Psoas muscle (tissue), 8 donors: ENCODE results near the gene UBXN4. TPM values are rescaled to one million over a fixed set of nuclear protein-coding genes. Genes with fewer than 3 reads are reported as not detected.

Experiments used
- ATAC-seq, 4 donors: fragments of 200-7000 bp; cut with Tn5 transposase; one replicate each; pipeline ENCODE4 v1.9.1; 2020; ENCODE audit warnings: moderate library complexity in 3 of 4, mild to moderate bottlenecking in 2 of 4
- DNase-seq, 2 donors: peaks; one replicate each; pipeline ENCODE4 v3.0.0-alpha.2; 2020
- H3K27ac ChIP-seq: fragments of 200-600 bp; one replicate; pipeline ENCODE4 v1.8.0; 2022
- H3K27me3 ChIP-seq, 3 donors: fragments of 200-600 bp in 1 of 3; one replicate each; pipeline versions ENCODE4 v1.6.1 to v1.8.0; 2013 to 2022; ENCODE audit warnings: low read length in 2 of 3, mild to moderate bottlenecking in 2 of 3, moderate library complexity in 1 of 3; ENCODE audit not compliant: insufficient read depth in 3 of 3
- H3K36me3 ChIP-seq, 2 donors: fragments of 200-600 bp in 1 of 2; one replicate each; pipeline versions ENCODE4 v1.6.1 to v1.8.0; 2013 to 2022; ENCODE audit warnings: low read depth in 1 of 2, mild to moderate bottlenecking in 1 of 2, moderate library complexity in 1 of 2; ENCODE audit not compliant: insufficient read depth in 1 of 2
- H3K4me1 ChIP-seq: fragments of 200-600 bp; one replicate; pipeline ENCODE4 v1.8.0; 2022
- H3K4me3 ChIP-seq: fragments of 200-600 bp; one replicate; pipeline ENCODE4 v1.8.0; 2022; ENCODE audit warnings: mild to moderate bottlenecking
- H3K9me3 ChIP-seq: fragments of 200-600 bp; one replicate; pipeline ENCODE4 v1.8.0; 2022
- whole genome bisulfite sequencing, 3 donors: extraction: QIAGEN DNeasy Blood & Tissue Kit; methylation state at CpG; one replicate each; pipeline versions ENCODE4 v1.1.6 to v1.1.7; 2013; 5-methylcytosine and 5-hydroxymethylcytosine counted together
- intact Hi-C, 2 donors: fragments of 100-400 bp; cut with DNase I; formaldehyde crosslinking; loops; one replicate each; pipeline versions ENCODE4 v1.11.0 to v1.14.2; 2022
- polyA plus RNA-seq, 3 donors: library from polyadenylated mRNA; stranded (reverse); fragments of 200-250 nt; gene quantifications; one replicate each; pipeline ENCODE4 v1.2.3, GENCODE V29; 2013
- total RNA-seq, 4 donors: library from RNA; stranded (reverse); fragmentation: NEBNext Ultra II Directional in 2 of 4; extraction: Animal tissue kit (Norgen Biotek cat#: 25700) in 2 of 4; gene quantifications; one replicate each; pipeline versions ENCODE4 v1.2.1 to v1.2.4, GENCODE V29; 2021 to 2023
- TF ChIP-seq, protein P1 (sequence below): fragments of 200-600 bp; IDR thresholded peaks from one replicate; pipeline ENCODE4 v1.8.0; 2022; ENCODE audit warnings: antibody characterized with exemption
- donor health status: healthy with polysubstance abuse.
- donor health status: DM: no; HTN: no; CAD: no; lungs with moderate emphysema.
- donor health status: Bipolar disorder and iron deficiency.
- donor health status: healthy.
- donor health status: DM: yes; HTN: yes; CAD: no.
- donor health status: DM: no; HTN: no; CAD: no.
- donor health status: DM: no; HTN: no; CAD: no.
- donor health status: DM: yes; HTN: yes; CAD: no.

The UBXN4 gene
- total and polyA plus RNA-seq, 7 donors = 37.3 to 117 (median 94.5) TPM

GRCh38 chr2:135820003-135820618 lies 78.5 kb downstream of the UBXN4 start:
- no peak overlapping the region for H3K4me3 ChIP-seq
- TF ChIP-seq, protein P1, sequence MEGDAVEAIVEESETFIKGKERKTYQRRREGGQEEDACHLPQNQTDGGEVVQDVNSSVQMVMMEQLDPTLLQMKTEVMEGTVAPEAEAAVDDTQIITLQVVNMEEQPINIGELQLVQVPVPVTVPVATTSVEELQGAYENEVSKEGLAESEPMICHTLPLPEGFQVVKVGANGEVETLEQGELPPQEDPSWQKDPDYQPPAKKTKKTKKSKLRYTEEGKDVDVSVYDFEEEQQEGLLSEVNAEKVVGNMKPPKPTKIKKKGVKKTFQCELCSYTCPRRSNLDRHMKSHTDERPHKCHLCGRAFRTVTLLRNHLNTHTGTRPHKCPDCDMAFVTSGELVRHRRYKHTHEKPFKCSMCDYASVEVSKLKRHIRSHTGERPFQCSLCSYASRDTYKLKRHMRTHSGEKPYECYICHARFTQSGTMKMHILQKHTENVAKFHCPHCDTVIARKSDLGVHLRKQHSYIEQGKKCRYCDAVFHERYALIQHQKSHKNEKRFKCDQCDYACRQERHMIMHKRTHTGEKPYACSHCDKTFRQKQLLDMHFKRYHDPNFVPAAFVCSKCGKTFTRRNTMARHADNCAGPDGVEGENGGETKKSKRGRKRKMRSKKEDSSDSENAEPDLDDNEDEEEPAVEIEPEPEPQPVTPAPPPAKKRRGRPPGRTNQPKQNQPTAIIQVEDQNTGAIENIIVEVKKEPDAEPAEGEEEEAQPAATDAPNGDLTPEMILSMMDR = no peak
- no peak for DNase-seq
- no peaks in the 10 kb centered on the region for H3K36me3 ChIP-seq
- WGBS, 3 donors = 60 to 67% (median 65%) methylated on average over 9 of the region's 9 CpGs
- H3K27me3 ChIP-seq = no peaks in the 10 kb centered on the region
- intact Hi-C loops = no loop called here
- H3K9me3 ChIP-seq = no peaks in the 10 kb centered on the region
- no peak overlapping the region for H3K27ac ChIP-seq
- ATAC-seq = no peak
- no peaks in the 10 kb centered on the region for H3K4me1 ChIP-seq

DNA sequence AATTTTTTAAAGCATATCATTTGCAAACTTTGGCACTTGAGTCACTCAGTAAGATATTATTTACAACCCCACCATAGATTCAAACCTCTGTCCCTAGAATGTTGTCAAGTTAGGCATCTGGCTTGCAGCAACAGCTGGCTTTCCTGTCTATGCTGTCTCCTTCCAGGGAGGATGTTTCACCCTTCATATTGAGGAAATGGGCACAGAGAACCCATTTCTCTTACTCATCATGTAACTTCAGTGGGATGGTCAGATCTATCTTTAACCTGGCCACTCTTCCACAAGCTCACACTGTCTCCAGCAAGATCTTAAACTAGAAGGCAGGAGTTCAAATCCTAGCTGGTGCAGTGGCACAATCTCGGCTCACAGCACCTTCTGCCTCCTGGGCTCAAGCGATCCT lies 79.5 kb downstream of the UBXN4 start:
- Histone ChIP-seq H3K9me3 (no peaks in the 10 kb centered on the region), H3K36me3 (no peaks in the 10 kb centered on the region), H3K4me1 (no peaks in the 10 kb centered on the region), H3K27ac (no peak overlapping the region), H3K4me3 (no peak overlapping the region), H3K27me3 (no peaks in the 10 kb centered on the region)
- DNase-seq (no peak), ATAC-seq (no peak)
- intact Hi-C loops = no loop called here
- TF ChIP-seq, protein P1 = no peak
- 92 to 100% (median 98%) methylated on average over 2 of the region's 2 CpGs for WGBS, 3 donors

GRCh38 chr2:135822855-135823254 lies 81.2 kb downstream of the UBXN4 start:
- Histone ChIP-seq H3K9me3 (no peaks in the 10 kb centered on the region), H3K27me3 (no peaks in the 10 kb centered on the region), H3K36me3 (no peaks in the 10 kb centered on the region), H3K27ac (no peak overlapping the region), H3K4me3 (no peak overlapping the region), H3K4me1 (no peaks in the 10 kb centered on the region)
- DNase-seq (no peak), ATAC-seq (no peak)
- intact Hi-C loops = no loop called here
- TF ChIP-seq, protein P1 = no peak
- 88 to 96% (median 90%) methylated on average over 1 of the region's 1 CpG for WGBS, 3 donors

DNA sequence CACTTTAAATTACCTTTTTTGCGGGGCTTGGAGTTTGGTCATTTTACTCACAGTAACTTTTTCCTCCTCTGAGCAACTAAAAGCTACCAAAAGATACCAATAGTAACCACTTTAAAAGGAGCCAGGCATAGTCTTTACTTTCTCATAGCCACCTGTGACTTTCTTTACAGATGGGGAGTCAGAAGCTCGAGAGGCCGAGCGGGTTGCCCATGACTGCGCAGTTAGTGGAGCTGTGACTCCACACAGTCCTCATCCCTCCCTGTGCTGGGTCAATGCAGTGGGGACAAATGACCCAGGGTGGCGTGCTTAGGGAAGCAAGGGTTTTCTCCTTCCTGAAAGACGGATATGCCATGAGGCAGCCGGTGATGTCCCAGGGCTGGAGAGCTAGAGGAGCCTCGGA lies 83.5 kb downstream of the UBXN4 start:
- intact Hi-C loops = no loop called here
- 80 to 84% (median 82%) methylated on average over 9 of the region's 9 CpGs for WGBS, 3 donors
- no peaks in the 10 kb centered on the region for H3K36me3 ChIP-seq
- TF ChIP-seq, protein P1 = no peak
- no peaks in the 10 kb centered on the region for H3K27me3 ChIP-seq
- ATAC-seq = no peak
- no peaks in the 10 kb centered on the region for H3K4me1 ChIP-seq
- H3K9me3 ChIP-seq = no peaks in the 10 kb centered on the region
- H3K4me3 ChIP-seq = no peak overlapping the region
- H3K27ac ChIP-seq = no peak overlapping the region
- no peak for DNase-seq
